GM12875 (cell line): ENCODE data around the gene PI3.

Experiments
- H3K4me3 ChIP-seq: one replicate; pipeline ENCODE4 v1.5.1; 2011; ENCODE audit warnings: low read depth, low read length, control low read depth
- CTCF ChIP-seq: IDR thresholded peaks from 2 replicates; pipeline ENCODE4 v1.5.1; 2011; ENCODE audit warnings: low read depth, mild to moderate bottlenecking, control low read depth, inconsistent platforms, low read length, moderate library complexity, borderline replicate concordance; ENCODE audit not compliant: insufficient read depth

The PI3 gene

GRCh38 chr20:45164906-45165305, 9.8 kb upstream of the PI3 start:
- no peak for TF ChIP-seq CTCF
- H3K4me3 ChIP-seq: no peak overlapping the region

GRCh38 chr20:45173522-45173921, 1.2 kb upstream of the PI3 start:
- H3K4me3 ChIP-seq: no peak overlapping the region
- TF ChIP-seq CTCF: no peak

GRCh38 chr20:45176526-45177267, 2.0 kb downstream of the PI3 start:
- no peak overlapping the region for H3K4me3 ChIP-seq
- TF ChIP-seq CTCF: no peak

- H3K4me3 ChIP-seq: no peak overlapping the region
- no peak for TF ChIP-seq CTCF
Observed at GRCh38 chr20:45179166-45179565, 4.5 kb downstream of the PI3 start.

GRCh38 chr20:45181639-45182038, 6.9 kb downstream of the PI3 start:
- H3K4me3 ChIP-seq: no peak overlapping the region
- TF ChIP-seq CTCF: no peak

GRCh38 chr20:45183084-45183483, 8.4 kb downstream of the PI3 start:
- no peak overlapping the region for H3K4me3 ChIP-seq
- TF ChIP-seq CTCF: no peak

GRCh38 chr20:45187693-45188092, 13.0 kb downstream of the PI3 start:
- no peak overlapping the region for H3K4me3 ChIP-seq
- TF ChIP-seq CTCF: no peak
